HEK293 (cell line): ENCODE data around the gene NOXO1.

Source experiments
- CTCF ChIA-PET: fragments of 350-600 bp; formaldehyde crosslinking; extraction: SDS; loops from one replicate; lab custom pipeline; 2021; ENCODE audit warnings: antibody characterized with exemption; lab: Yijun Ruan, JAX
- POLR2A ChIA-PET: fragments of 300-600 bp; formaldehyde crosslinking; extraction: SDS; loops from one replicate; lab custom pipeline; 2020; ENCODE audit warnings: antibody characterized with exemption, inconsistent platforms; lab: Yijun Ruan, JAX
- H3K27ac ChIP-seq: fragments of 200-500 bp; sonication (Bioruptor generic); 2 replicates; pipeline ENCODE4 v1.5.1; 2014; ENCODE audit warnings: low read depth, low read length, control low read depth, inconsistent platforms; ENCODE audit errors: extremely low read depth
- H3K36me3 ChIP-seq, 2 experiments: fragments of 200-500 bp in 1 of 2; sonication (Bioruptor generic) in 1 of 2; 1 replicate in 1 of 2; 2 replicates in 1 of 2; pipeline ENCODE4 v1.5.1; 2014 to 2017; ENCODE audit warnings: inconsistent platforms in 2 of 2, low read length in 2 of 2; ENCODE audit not compliant: control insufficient read depth in 2 of 2, insufficient read depth in 1 of 2
- H3K4me1 ChIP-seq: fragments of 200-500 bp; sonication (Bioruptor generic); 2 replicates; pipeline ENCODE4 v1.5.1; 2014; ENCODE audit warnings: mild to moderate bottlenecking, low read length, inconsistent platforms; ENCODE audit not compliant: control insufficient read depth, insufficient read depth
- H3K4me3 ChIP-seq: 2 replicates; pipeline ENCODE4 v1.5.1; 2011; ENCODE audit warnings: low read depth, mild to moderate bottlenecking, control low read depth, low read length, moderate library complexity
- H3K9me3 ChIP-seq: fragments of 200-500 bp; sonication (Bioruptor generic); 2 replicates; pipeline ENCODE4 v1.5.1; 2014; ENCODE audit warnings: low read depth, low read length, inconsistent platforms; ENCODE audit not compliant: control insufficient read depth, insufficient read depth
- GLIS2 ChIP-seq: fragments of 450-650 bp; formaldehyde crosslinking; IDR thresholded peaks from 2 replicates; pipeline ENCODE4 v1.5.1; 2016; ENCODE audit warnings: missing biosample characterization, missing genetic modification characterization
- HOXD13 ChIP-seq: sonication (generic); formaldehyde crosslinking; IDR thresholded peaks from 2 replicates; pipeline ENCODE4 v1.8.0; 2022; ENCODE audit warnings: missing genetic modification reagents, borderline replicate concordance
- KLF7 ChIP-seq: fragments of 450-650 bp; formaldehyde crosslinking; IDR thresholded peaks from 2 replicates; pipeline ENCODE4 v1.5.1; 2016; ENCODE audit warnings: missing biosample characterization, missing genetic modification characterization, borderline replicate concordance
- SETDB1 ChIP-seq: IDR thresholded peaks from one replicate; pipeline ENCODE4 v1.6.1; 2017; ENCODE audit warnings: mild to moderate bottlenecking, low read length, moderate library complexity, mixed read lengths; ENCODE audit not compliant: insufficient read length
- TCF7L2 ChIP-seq: IDR thresholded peaks from 2 replicates; pipeline ENCODE4 v1.6.1; 2011; ENCODE audit warnings: low read depth, mild to moderate bottlenecking, inconsistent platforms, low read length, moderate library complexity, borderline replicate concordance
- ZBTB11 ChIP-seq: fragments of 450-650 bp; formaldehyde crosslinking; conservative IDR thresholded peaks from 2 replicates; pipeline ENCODE4 v1.5.1; 2016; ENCODE audit warnings: low read depth, missing biosample characterization, missing genetic modification characterization
- ZFP37 ChIP-seq: fragments of 450-650 bp; formaldehyde crosslinking; IDR thresholded peaks from 2 replicates; pipeline ENCODE4 v1.5.1; 2016; ENCODE audit warnings: missing biosample characterization, missing genetic modification characterization
- ZNF157 ChIP-seq: fragments of 450-650 bp; formaldehyde crosslinking; IDR thresholded peaks from 2 replicates; pipeline ENCODE4 v1.5.1; 2016; ENCODE audit warnings: missing biosample characterization, missing genetic modification characterization
- ZNF169 ChIP-seq: fragments of 450-650 bp; formaldehyde crosslinking; IDR thresholded peaks from 2 replicates; pipeline ENCODE4 v1.5.1; 2016; ENCODE audit warnings: missing biosample characterization, missing genetic modification characterization
- ZNF404 ChIP-seq: fragments of 450-650 bp; formaldehyde crosslinking; IDR thresholded peaks from 2 replicates; pipeline ENCODE4 v1.5.1; 2017; ENCODE audit warnings: missing biosample characterization, missing genetic modification characterization
- ZNF624 ChIP-seq: fragments of 450-650 bp; formaldehyde crosslinking; IDR thresholded peaks from 2 replicates; pipeline ENCODE4 v1.5.1; 2017; ENCODE audit warnings: missing biosample characterization, missing genetic modification characterization
- ZNF654 ChIP-seq: fragments of 450-650 bp; formaldehyde crosslinking; IDR thresholded peaks from 2 replicates; pipeline ENCODE4 v1.5.1; 2016; ENCODE audit warnings: low read depth, missing biosample characterization, missing genetic modification characterization
- ZNF660 ChIP-seq: fragments of 450-650 bp; IDR thresholded peaks from 2 replicates; pipeline ENCODE4 v1.5.1; 2018; ENCODE audit warnings: missing biosample characterization, mild to moderate bottlenecking, missing genetic modification characterization
- ZNF670 ChIP-seq: fragments of 450-650 bp; formaldehyde crosslinking; IDR thresholded peaks from 2 replicates; pipeline ENCODE4 v1.5.1; 2016; ENCODE audit warnings: missing biosample characterization, missing genetic modification characterization, low read depth
- ZNF768 ChIP-seq: fragments of 450-650 bp; formaldehyde crosslinking; IDR thresholded peaks from 2 replicates; pipeline ENCODE4 v1.5.1; 2018; ENCODE audit warnings: missing biosample characterization, mild to moderate bottlenecking, missing genetic modification characterization
- ZXDB ChIP-seq: fragments of 450-650 bp; formaldehyde crosslinking; IDR thresholded peaks from 2 replicates; pipeline ENCODE4 v1.5.1; 2016; ENCODE audit warnings: missing biosample characterization, missing genetic modification characterization
- TF ChIP-seq, protein P1 (sequence below): fragments of 450-650 bp; formaldehyde crosslinking; IDR thresholded peaks from 2 replicates; pipeline ENCODE4 v1.5.1; 2016; ENCODE audit warnings: missing biosample characterization, missing genetic modification characterization
- TF ChIP-seq, protein P2 (sequence below): fragments of 450-650 bp; formaldehyde crosslinking; IDR thresholded peaks from 2 replicates; pipeline ENCODE4 v1.5.1; 2016; ENCODE audit warnings: missing biosample characterization, missing genetic modification characterization
- TF ChIP-seq, protein P3 (sequence below): fragments of 450-650 bp; formaldehyde crosslinking; IDR thresholded peaks from 2 replicates; pipeline ENCODE4 v1.5.1; 2016; ENCODE audit warnings: missing biosample characterization, missing genetic modification characterization

Gene NOXO1

GRCh38 chr16:1950559-1950958 lies 30.7 kb downstream of the NOXO1 start (continued):
- TF ChIP-seq, protein P1, sequence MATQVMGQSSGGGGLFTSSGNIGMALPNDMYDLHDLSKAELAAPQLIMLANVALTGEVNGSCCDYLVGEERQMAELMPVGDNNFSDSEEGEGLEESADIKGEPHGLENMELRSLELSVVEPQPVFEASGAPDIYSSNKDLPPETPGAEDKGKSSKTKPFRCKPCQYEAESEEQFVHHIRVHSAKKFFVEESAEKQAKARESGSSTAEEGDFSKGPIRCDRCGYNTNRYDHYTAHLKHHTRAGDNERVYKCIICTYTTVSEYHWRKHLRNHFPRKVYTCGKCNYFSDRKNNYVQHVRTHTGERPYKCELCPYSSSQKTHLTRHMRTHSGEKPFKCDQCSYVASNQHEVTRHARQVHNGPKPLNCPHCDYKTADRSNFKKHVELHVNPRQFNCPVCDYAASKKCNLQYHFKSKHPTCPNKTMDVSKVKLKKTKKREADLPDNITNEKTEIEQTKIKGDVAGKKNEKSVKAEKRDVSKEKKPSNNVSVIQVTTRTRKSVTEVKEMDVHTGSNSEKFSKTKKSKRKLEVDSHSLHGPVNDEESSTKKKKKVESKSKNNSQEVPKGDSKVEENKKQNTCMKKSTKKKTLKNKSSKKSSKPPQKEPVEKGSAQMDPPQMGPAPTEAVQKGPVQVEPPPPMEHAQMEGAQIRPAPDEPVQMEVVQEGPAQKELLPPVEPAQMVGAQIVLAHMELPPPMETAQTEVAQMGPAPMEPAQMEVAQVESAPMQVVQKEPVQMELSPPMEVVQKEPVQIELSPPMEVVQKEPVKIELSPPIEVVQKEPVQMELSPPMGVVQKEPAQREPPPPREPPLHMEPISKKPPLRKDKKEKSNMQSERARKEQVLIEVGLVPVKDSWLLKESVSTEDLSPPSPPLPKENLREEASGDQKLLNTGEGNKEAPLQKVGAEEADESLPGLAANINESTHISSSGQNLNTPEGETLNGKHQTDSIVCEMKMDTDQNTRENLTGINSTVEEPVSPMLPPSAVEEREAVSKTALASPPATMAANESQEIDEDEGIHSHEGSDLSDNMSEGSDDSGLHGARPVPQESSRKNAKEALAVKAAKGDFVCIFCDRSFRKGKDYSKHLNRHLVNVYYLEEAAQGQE = no peak
- no peak for TF ChIP-seq ZNF768 (tag by site-specific recombination)
- TF ChIP-seq, protein P2, sequence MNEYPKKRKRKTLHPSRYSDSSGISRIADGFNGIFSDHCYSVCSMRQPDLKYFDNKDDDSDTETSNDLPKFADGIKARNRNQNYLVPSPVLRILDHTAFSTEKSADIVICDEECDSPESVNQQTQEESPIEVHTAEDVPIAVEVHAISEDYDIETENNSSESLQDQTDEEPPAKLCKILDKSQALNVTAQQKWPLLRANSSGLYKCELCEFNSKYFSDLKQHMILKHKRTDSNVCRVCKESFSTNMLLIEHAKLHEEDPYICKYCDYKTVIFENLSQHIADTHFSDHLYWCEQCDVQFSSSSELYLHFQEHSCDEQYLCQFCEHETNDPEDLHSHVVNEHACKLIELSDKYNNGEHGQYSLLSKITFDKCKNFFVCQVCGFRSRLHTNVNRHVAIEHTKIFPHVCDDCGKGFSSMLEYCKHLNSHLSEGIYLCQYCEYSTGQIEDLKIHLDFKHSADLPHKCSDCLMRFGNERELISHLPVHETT (tag by site-specific recombination) = no peak
- no peak for TF ChIP-seq TCF7L2
- no peak for TF ChIP-seq GLIS2 (tag by site-specific recombination)
- TF ChIP-seq ZNF169 (tag by site-specific recombination) = no peak
- no peak for TF ChIP-seq ZNF157 (tag by site-specific recombination)
- TF ChIP-seq, all 188 proteins: peak for 0

DNA sequence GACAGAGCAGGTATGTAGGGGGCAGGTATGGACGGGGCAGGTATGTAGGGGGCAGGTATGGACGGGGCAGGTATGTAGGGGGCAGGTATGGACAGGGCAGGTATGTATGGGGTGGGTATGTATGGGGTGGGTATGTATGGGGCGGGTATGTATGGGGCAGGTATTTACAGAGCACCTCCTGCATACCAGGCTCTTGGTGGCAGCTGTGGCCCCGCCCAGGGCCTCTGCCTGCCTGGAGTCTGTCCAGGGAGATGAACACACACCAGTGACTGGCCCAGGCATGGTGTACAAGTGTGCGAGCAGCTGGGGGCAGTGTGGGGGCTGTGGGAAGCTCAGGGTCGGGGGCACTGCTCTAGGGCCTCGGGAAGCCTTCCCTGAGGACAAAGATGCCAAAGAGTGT lies 31.2 kb downstream of the NOXO1 start:
- Histone ChIP-seq H3K9me3 (no peaks in the 10 kb centered on the region), H3K36me3 (no peaks in the 10 kb centered on the region), H3K4me3 (no peak overlapping the region), H3K4me1 (no peaks in the 10 kb centered on the region), H3K27ac (no peak overlapping the region)
- TF ChIP-seq HOXD13 (CRISPR knock-in tag) (no peak), ZNF654 (tag by site-specific recombination) (no peak), ZFP37 (tag by site-specific recombination) (no peak), ZNF624 (tag by site-specific recombination) (no peak), ZNF404 (tag by site-specific recombination) (no peak), SETDB1 (no peak), KLF7 (tag by site-specific recombination) (no peak), ZXDB (tag by site-specific recombination) (no peak), ZNF670 (no peak), ZNF660 (tag by site-specific recombination) (no peak)
- TF ChIP-seq, protein P3, sequence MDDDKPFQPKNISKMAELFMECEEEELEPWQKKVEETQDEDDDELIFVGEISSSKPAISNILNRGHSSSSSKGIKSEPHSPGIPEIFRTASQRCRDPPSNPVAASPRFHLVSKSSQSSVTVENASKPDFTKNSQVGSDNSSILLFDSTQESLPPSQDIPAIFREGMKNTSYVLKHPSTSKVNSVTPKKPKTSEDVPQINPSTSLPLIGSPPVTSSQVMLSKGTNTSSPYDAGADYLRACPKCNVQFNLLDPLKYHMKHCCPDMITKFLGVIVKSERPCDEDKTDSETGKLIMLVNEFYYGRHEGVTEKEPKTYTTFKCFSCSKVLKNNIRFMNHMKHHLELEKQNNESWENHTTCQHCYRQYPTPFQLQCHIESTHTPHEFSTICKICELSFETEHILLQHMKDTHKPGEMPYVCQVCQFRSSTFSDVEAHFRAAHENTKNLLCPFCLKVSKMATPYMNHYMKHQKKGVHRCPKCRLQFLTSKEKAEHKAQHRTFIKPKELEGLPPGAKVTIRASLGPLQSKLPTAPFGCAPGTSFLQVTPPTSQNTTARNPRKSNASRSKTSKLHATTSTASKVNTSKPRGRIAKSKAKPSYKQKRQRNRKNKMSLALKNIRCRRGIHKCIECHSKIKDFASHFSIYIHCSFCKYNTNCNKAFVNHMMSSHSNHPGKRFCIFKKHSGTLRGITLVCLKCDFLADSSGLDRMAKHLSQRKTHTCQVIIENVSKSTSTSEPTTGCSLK = no peak
- POLR2A ChIA-PET = interaction anchor here (0.6 to 3.5 kb wide), 3 partner anchors 10 to 48 kb away, joined by 7 to 19 read pairs (median 7); partner anchors contain the start of genes NDUFB10 and RPS2
- CTCF ChIA-PET = no interaction called here

DNA sequence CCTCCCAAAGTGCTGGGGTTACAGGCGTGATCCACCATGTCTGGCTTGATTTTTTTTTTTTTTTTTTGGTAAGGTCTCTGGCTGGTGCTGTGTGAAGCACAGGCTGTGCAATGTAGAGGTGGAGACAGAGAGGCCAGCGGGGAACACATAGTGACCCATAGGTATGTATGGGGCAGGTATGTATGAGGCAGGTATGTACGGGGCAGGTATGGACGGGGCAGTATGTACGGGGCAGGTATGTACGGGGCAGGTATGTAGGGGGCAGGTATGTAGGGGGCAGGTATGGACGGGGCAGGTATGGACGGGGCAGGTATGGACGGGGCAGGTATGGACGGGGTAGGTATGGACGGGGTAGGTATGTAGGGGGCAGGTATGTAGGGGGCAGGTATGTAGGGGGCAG lies 31.8 kb downstream of the NOXO1 start:
- ChIA-PET POLR2A (interaction anchor here (1.8 kb wide), 1 partner anchor 15 kb away, joined by 6 read pairs; the partner anchor contains the start of gene RPS2), CTCF (no interaction called here)
- H3K9me3 ChIP-seq = no peaks in the 10 kb centered on the region
- no peaks in the 10 kb centered on the region for H3K36me3 ChIP-seq
- no peak overlapping the region for H3K4me3 ChIP-seq
- H3K27ac ChIP-seq = no peak overlapping the region
- TF ChIP-seq ZBTB11 (tag by site-specific recombination) = no peak
- TF ChIP-seq, all 188 proteins: peak for 0
- no peaks in the 10 kb centered on the region for H3K4me1 ChIP-seq
